Cardiac fibroblast (primary cell): ENCODE results near the gene PPP1R37.

ENCODE experiments used
- DNase-seq, 2 donors: peaks; one replicate each; pipeline versions ENCODE4 v3.0.0 to v3.0.0-alpha.2; 2010; ENCODE audit warnings: low read depth in 2 of 2
- H3K4me3 ChIP-seq, 2 donors: replicated peaks in 1 of 2; 1 replicate in 1 of 2; 2 replicates in 1 of 2; pipeline ENCODE4 v1.5.1; 2011; ENCODE audit warnings: low read depth in 2 of 2, low read length in 2 of 2, mild to moderate bottlenecking in 2 of 2, moderate library complexity in 1 of 2
- TF ChIP-seq, protein P1 (sequence below): IDR thresholded peaks from one replicate; pipeline ENCODE4 v1.5.1; 2011; ENCODE audit warnings: low read depth, mild to moderate bottlenecking, low read length, inconsistent platforms

The PPP1R37 gene, protein sequence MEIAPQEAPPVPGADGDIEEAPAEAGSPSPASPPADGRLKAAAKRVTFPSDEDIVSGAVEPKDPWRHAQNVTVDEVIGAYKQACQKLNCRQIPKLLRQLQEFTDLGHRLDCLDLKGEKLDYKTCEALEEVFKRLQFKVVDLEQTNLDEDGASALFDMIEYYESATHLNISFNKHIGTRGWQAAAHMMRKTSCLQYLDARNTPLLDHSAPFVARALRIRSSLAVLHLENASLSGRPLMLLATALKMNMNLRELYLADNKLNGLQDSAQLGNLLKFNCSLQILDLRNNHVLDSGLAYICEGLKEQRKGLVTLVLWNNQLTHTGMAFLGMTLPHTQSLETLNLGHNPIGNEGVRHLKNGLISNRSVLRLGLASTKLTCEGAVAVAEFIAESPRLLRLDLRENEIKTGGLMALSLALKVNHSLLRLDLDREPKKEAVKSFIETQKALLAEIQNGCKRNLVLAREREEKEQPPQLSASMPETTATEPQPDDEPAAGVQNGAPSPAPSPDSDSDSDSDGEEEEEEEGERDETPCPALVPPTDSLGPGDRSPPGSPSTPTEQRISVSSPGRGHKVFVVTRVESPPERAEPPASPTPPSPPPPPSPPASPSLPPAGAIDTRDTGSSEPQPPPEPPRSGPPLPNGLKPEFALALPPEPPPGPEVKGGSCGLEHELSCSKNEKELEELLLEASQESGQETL

DNA sequence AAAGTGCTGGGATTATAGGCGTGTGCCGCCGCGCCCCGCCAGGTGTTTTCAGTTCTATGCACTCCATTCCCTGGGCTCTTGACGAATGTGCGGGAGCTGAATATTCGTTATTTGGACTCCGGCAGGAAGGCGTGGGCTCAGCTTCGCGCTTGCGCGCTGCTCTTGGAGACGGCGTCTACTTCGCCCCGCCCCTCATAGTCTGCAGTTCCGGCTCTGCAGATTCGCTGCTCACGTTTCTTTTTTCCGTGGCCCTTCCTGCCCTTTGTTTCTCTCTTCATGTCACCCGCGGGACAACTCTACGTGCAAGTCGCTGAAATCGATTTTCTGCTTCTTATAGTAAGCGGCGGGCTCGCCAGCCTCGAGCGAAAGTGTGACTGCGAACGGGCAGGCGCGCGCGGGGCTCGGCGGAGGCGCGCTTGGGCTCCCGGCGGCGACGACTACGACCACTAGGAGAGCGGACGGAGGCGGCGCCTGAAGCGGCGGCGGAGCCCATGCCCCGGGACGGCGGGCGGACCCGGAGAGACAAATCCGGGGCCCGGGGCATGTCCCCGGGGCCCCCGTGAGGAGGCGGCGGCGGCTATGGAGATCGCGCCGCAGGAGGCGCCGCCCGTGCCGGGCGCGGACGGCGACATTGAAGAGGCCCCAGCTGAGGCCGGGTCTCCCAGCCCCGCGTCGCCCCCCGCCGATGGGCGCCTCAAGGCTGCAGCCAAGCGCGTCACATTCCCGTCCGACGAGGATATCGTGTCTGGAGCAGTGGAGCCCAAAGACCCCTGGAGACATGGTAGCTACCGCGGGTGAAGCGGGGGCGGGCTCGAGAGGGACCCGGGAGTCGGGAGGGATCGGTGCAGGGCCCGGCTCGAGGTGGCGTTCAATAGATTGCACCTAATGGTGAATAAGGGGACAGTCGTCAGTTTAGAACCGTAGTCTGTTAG is at the start of gene PPP1R37:
PPP1R37 (plus strand) TSS at position 433 of the 932 bp plus-strand sequence; CDS start at position 580, 147 bp downstream.
- TF ChIP-seq, protein P1, sequence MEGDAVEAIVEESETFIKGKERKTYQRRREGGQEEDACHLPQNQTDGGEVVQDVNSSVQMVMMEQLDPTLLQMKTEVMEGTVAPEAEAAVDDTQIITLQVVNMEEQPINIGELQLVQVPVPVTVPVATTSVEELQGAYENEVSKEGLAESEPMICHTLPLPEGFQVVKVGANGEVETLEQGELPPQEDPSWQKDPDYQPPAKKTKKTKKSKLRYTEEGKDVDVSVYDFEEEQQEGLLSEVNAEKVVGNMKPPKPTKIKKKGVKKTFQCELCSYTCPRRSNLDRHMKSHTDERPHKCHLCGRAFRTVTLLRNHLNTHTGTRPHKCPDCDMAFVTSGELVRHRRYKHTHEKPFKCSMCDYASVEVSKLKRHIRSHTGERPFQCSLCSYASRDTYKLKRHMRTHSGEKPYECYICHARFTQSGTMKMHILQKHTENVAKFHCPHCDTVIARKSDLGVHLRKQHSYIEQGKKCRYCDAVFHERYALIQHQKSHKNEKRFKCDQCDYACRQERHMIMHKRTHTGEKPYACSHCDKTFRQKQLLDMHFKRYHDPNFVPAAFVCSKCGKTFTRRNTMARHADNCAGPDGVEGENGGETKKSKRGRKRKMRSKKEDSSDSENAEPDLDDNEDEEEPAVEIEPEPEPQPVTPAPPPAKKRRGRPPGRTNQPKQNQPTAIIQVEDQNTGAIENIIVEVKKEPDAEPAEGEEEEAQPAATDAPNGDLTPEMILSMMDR, result no peak
- H3K4me3 ChIP-seq, result peak within 1 kb of the TSS; percentile 95
- peak; percentile 99 for DNase-seq

DNA sequence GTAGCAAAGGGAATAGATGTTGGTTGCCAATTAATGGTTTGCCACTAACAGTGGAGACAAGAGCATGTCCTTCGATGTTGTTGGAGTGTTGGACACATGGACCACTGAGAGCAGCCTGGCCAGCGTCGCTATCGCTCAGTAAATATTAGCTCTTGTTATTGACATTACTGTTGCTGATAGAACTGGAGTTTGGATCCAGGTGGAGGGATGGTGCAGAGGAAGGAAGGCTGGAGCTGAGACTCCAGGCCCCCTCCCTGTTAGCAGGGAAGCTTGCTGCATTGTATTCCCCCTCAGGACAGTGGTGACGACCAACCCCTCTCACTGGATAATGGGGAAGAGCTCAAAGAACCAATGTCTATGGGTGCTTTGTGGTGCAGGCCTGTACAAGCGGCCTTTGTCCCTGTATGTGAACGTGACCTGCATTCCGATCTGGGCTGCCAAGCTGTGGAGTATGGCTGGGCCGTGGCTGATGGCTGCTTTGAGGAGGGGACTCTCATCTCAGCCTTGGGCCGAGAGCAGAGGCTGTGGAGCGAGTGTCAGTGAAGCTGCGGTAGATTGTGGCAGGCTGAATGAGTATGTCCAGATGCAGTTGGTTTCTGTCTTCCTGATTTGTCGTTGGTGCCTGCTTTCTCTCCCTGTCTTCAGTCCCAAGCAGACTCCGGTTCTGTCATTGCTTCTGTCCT is 47.2 kb upstream of the PPP1R37 start:
- no peak overlapping the region for H3K4me3 ChIP-seq
- DNase-seq, result no peak
- TF ChIP-seq, protein P1, result no peak

DNA sequence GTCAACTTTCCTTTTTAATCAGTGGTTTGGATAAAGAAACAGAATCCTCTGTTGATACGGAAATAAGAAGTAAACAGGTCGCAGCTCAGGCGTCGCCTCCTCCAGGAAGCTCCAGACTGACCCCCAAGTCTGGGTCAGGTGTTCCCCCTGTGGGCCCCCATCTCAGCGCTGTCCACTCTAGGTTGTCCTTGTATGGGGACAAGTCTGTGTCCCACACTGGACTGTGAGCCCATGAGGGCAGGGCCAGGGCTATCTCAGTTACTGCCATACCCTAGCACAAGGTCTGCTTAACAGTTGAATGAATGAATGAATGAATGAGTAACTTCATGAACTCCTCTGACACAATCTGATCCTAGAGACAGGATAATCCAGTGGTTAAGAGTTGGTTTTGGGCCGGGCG is 46.6 kb upstream of the PPP1R37 start:
- TF ChIP-seq, protein P1, result no peak
- DNase-seq, result no peak
- no peak overlapping the region for H3K4me3 ChIP-seq

DNA sequence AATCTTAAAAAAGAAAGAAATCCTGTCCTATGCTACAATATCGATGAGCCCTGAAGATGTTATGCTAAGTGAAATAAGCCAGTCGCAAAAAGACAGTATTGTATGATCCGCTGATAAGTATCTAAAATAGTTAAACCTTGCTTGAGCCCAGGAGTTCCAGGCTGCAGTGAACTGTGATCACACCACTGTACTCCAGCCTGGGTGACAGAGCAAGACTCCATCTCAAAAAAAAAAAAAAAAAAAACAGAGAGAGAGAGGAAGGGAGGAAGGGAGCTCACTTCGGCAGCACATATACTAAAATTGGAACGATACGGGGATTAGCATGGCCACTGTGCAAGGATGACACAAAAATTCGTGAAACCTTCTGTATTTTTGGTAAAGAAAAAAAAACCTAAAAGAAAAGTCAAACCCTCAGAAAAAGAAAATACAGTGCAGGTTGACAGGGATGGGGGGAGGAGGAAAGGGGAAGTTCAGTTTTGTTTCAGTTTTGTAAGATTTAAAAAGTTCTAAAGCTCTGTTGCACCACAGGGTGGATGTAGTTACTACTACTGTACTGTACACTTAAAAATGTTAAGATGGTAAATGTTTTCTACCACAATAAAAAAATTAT is 45.7 kb upstream of the PPP1R37 start:
- no peak overlapping the region for H3K4me3 ChIP-seq
- DNase-seq, result no peak

DNA sequence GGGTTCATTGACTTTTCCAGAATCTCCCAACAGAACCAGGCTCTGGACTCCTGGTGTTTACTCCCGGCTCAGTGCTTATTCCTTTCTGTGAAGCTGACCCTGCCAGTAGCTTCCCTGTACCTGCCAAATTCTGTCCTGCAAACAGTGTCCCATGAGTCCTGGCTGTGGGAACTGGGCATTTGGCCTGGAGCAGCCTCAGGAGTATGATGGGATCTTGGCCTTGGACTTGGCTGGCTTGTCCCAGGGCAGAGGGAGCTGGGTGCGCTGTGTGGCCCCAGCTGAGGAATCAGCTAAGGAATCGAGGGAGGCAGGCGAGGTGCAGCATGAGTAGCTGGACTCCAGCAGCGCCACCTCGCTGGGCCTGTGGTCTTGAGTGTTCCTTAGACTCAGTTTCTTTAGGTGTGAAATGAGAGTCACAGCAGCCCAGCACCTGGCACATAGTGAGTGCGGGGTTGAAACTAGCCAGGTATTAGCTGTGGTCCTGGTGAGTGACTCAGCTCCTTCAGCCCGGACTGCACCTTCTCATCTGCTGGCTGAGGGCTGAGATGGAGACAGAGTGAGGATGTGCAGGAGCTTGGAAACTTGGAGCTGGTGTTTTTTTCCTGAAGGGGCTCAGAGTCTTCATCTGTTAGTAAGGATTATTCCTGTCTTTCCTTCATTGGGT is 43.8 kb upstream of the PPP1R37 start:
- H3K4me3 ChIP-seq, result no peak overlapping the region
- TF ChIP-seq, protein P1, result no peak
- DNase-seq, result no peak

More for the DNA sequence above, 45.7 kb upstream of the PPP1R37 start:
- TF ChIP-seq, protein P1, result no peak
